Upper lobe of left lung (tissue), 4 donors: Measurements from ENCODE around the gene NOS1.

Experiments
- EP300 ChIP-seq, 4 donors: sonication (generic); formaldehyde crosslinking; IDR thresholded peaks; one replicate each; pipeline ENCODE4 v1.5.1; 2017; ENCODE audit warnings: antibody characterized with exemption in 4 of 4, control low read depth in 2 of 4
- TF ChIP-seq, protein P1 (sequence below), 6 experiments: fragments of 450-650 bp in 4 of 6; fragments of 200-600 bp in 2 of 6; sonication (generic) in 2 of 6; IDR thresholded peaks; one replicate each; pipeline ENCODE4 v1.5.1; 2016 to 2019; ENCODE audit warnings: antibody characterized with exemption in 6 of 6

DNA sequence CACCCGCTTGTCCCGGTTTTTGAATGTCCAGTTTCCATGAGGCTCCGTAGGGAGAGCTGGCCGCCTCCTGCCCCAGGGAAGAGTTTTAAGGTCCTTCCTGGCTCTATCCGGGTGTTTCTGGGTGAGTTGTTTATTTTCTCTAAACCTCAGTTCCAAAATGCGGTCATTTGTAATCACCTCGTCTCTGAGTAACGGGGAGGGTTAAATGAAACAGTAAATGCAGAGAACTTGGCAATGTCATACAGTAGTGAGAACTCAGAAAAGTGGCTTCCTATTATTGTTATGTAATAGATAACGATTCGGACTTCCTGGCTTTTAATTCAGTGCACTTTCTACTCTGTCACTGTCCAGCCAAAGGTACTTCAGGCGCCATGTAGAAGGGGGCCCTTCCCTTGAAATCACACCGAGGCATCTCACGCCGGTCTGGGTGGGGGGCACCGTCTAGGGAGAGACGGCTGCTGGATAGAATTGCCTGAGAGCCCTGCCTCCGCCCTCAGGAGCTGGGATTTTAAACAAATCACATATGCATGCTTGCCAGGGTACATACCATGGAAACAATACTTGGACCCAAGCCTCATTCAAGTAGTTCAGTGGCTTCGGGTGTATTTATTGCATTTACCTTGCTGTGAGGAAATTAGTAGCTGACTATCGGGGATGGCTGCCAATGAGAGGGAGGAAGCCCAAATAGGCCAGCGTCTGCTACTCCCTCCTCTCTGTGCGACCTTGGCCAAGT, 26.4 kb downstream of the NOS1 start:
- TF ChIP-seq, protein P1, sequence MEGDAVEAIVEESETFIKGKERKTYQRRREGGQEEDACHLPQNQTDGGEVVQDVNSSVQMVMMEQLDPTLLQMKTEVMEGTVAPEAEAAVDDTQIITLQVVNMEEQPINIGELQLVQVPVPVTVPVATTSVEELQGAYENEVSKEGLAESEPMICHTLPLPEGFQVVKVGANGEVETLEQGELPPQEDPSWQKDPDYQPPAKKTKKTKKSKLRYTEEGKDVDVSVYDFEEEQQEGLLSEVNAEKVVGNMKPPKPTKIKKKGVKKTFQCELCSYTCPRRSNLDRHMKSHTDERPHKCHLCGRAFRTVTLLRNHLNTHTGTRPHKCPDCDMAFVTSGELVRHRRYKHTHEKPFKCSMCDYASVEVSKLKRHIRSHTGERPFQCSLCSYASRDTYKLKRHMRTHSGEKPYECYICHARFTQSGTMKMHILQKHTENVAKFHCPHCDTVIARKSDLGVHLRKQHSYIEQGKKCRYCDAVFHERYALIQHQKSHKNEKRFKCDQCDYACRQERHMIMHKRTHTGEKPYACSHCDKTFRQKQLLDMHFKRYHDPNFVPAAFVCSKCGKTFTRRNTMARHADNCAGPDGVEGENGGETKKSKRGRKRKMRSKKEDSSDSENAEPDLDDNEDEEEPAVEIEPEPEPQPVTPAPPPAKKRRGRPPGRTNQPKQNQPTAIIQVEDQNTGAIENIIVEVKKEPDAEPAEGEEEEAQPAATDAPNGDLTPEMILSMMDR (IDR thresholded peaks at IDR 0.05) = no peak
- TF ChIP-seq EP300 (IDR thresholded peaks at IDR 0.05) = no peak
